A673 (cell line): ENCODE data around the gene TBC1D22A.

Experiments used
- CTCF ChIP-seq: fragments of 300-800, 200-600 bp; sonication (generic); conservative IDR thresholded peaks from 2 replicates; pipeline ENCODE4 v1.5.1; 2017; ENCODE audit warnings: low read depth, mild to moderate bottlenecking, antibody characterized with exemption, low read length, moderate library complexity, mixed read lengths
- EZH2 ChIP-seq: fragments of 200-600 bp; sonication (generic); IDR thresholded peaks from 2 replicates; pipeline ENCODE4 v1.6.1; 2017; ENCODE audit warnings: borderline replicate concordance, low read depth, mild to moderate bottlenecking, mixed read lengths, antibody characterized with exemption, low read length; ENCODE audit not compliant: poor library complexity, severe bottlenecking

GRCh38 chr22:46992121-46992731 is 229.8 kb downstream of the TBC1D22A start:
- TF ChIP-seq CTCF (no peak), EZH2 (no peak)
